Fibroblast of lung (primary cell): Measurements from ENCODE around the gene TYW1.
"Not testable (repeated sequence)": the region's sequence is repeated elsewhere in the genome, so short reads cannot be mapped to it uniquely, and the experiment has no call there.

ENCODE experiments used
- CTCF ChIP-seq, 2 donors: IDR thresholded peaks in 1 of 2; conservative IDR thresholded peaks in 1 of 2; 1 replicate in 1 of 2; 2 replicates in 1 of 2; pipeline ENCODE4 v1.5.1; 2011 to 2012; ENCODE audit warnings: low read length in 2 of 2, control low read depth in 1 of 2, inconsistent platforms in 1 of 2, low read depth in 1 of 2, mild to moderate bottlenecking in 1 of 2
- EZH2 ChIP-seq: IDR thresholded peaks from 2 replicates; pipeline ENCODE4 v1.5.1; 2012; ENCODE audit warnings: low read length, control low read depth, mild to moderate bottlenecking; ENCODE audit errors: missing control alignments

DNA sequence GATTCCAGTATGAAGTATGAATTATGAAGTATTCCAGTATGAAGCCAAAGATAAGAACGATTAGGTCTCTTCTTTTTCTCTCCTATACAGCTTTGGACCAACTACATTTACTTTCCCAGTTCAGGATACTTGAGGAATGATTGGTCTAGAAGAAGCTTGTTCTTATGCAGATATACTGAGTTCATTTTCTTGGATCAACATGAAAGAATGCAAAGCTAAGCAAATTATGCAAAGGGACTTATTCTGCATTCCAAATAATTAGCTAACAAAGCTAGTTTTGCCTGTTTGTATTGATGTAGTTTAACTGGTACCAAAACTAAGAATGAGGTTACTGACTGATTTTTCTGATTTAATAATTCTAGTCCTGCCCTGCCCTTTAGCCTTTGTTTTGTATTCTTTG is 101.4 kb downstream of the TYW1 start:
- not testable (repeated sequence) for TF ChIP-seq CTCF (conservative IDR thresholded peaks at IDR 0.05 in 1 of 2, IDR thresholded peaks at IDR 0.05 in 1 of 2; ENCODE audit: low read depth in 1 of 2, low read length in 2 of 2); EZH2
